Dedifferentiated amniotic fluid mesenchymal stem cell (primary cell): Measurements from ENCODE around the gene SNX25.
"Not testable (repeated sequence)": the region's sequence is repeated elsewhere in the genome, so short reads cannot be mapped to it uniquely, and the experiment has no call there.

Source experiments
- DNase-seq: peaks from one replicate; pipeline ENCODE4 v3.0.0-alpha.2; 2016; ENCODE audit errors: extremely low spot score

SNX25 gene

GRCh38 chr4:185304944-185305690 is 95.7 kb downstream of the SNX25 start:
- DNase-seq, result no peak

DNA sequence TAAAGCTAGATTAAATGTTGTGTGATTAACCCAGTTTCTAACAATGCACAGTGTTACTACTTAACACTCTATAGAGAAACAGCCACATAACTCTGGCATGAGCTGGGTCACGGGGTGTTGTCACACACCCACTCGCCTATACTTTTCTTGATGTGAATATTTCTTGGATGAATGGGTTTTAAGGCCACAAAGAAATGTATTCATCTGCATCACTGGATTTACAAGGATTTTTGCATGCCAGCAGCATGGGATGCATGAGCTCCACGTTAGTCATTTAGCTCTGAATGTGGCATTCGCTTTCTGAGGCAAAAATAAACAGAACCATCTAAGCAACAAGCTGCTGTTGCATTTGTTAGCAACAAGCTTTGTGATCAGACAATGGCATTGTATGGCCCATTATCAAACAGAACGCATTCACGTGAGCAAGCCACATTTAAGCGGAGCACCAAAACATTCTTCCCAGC is 96.6 kb downstream of the SNX25 start:
- DNase-seq, result peak; percentile 89

DNA sequence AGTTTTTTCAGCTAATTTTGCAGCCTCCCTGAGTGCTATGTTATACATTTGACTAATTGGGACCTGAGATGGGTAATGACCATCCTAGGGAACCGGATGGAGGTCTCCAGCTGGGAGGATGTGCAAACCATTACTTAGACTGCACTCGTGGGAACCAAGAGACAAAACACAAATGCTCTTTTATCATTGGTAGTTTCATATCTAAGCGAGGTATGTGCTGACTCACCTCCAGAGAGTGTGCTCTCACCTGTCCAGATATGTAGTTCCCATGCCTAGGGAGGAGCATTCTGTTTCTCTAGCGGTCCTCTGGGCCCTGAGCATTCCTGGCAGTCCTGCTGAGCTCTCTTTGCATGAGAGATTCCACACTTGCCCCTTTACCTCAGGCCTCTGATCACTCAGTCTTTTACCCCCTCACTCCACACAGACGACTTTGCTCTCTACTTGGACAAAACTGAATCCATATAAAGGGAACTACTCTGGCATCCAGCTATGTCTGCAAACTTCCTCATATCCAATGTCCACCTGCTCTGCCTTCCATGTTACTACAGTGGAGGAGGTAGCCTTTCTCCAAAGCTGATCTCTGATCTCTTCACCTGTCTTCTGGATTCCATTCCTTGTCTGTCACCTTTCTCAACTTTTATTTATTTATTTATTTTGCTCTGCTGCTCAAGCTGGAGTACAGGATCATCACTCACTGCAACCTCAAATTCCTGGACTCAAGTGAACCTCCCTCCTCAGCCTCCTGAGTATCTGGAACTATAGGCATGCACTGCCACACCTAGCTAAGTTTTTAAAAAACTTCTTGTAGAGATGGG is 97.9 kb downstream of the SNX25 start:
- DNase-seq, result no peak

DNA sequence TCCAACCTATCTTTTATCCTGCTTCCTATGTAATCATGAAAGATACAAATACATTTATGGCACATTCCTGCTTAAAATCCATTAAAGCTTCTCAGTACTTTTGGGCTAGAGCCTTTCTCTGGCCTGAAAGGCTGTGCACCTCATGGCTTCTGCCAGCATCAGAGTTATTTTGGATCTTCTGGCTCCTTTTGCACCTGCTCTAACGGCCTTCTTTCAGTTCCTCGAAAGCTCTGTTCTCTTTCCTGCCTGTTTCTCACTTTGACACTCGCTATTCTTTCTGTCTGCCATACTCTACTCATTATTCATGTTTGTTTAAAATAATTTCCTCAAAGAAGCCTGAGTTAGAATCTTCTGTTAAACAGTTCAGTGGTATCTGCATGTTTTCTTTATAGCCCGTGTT is 100.4 kb downstream of the SNX25 start:
- DNase-seq, result no peak

GRCh38 chr4:185311113-185311888 is 101.9 kb downstream of the SNX25 start:
- DNase-seq, result no peak

DNA sequence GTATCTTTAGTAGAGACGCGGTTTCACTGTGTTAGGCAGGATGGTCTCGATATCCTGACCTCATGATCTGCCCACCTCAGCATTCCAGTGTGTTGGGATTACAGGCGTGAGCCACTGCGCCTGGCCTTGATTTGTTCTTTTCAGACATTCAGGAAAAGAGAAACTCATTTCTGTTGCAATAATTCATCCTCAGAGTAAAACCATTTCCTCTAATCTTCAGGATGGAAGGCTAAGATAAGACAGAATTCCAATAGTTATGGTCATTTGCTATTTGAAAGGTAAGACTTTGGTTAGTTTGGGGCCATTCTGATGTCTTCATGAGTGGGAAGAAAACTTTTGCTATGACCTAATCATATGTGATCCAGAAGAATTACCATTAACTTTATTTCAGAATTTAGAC is 103.3 kb downstream of the SNX25 start:
- no peak for DNase-seq

DNA sequence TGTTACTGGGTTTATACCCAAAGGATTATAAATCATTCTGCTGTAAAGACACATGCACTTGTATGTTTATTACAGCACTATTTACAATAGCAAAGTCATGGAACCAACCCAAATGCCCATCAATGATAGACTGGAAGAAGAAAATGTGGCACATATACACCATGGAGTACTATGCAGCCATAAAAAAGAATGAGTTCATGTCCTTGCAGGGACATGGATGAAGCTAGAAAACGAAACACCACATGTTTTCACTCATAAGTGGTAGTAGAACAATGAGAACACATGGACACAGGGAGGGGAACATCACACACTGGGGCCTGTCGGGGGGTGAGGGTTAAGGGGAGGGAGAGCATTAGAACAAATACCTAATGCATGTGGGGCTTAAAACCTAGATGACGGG is 108.1 kb downstream of the SNX25 start:
- DNase-seq, result not testable (repeated sequence)

DNA sequence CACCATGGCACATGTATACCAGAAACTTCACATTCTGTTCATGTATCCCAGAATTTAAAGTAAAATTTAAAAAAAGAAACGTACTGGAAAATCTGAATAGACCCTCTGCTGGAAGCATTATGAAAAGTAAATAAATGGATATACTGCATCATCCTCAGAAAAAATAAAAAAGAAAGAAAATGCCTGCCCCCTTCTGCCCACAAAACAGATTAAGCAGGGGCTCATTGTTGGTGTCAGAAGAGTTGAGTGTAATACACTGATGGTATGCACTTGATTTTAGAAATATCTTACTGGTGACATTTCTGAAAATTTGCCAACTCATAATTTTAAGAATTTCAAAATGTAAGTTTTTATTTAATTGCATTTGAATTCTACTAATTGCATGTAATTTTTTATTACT is 108.5 kb downstream of the SNX25 start:
- DNase-seq, result no peak

DNA sequence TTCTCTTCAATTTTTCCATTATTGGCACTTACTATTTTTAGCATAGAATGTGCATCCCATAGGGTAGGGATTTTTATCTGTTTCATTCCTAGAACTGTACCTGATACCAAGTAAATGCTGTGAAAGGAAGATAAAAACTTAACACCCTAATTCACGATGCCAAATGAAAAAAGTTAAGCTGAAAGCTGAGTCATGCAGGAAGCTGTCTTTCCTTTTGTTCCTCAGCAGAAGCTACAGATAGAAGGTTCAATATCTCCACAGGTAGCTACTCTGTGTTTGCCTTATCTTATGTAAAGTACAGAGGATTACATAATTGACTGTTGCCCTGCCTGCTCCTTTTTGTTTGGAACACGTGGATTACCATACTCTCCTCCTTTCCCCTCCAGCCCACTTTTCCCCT is 109.3 kb downstream of the SNX25 start:
- DNase-seq, result no peak

GRCh38 chr4:185322803-185323202 is 113.4 kb downstream of the SNX25 start:
- no peak for DNase-seq

DNA sequence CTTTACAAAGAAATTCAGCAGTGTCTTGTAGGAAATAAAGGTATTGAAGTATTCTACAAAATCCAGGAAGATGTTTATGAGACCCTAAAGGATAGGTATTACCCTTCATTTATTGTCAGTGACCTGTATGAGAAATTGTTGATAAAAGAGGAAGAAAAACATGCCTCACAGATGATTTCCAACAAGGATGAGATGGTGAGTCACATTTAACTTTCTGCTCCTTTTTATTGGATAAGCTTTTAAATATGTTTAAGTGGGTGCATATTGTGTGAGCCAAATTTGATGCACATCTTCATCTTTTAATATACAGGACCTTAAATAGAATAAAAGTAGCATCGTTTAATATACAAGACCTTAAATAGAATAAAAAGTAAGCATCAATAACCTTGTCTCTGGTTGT is 114.2 kb downstream of the SNX25 start:
- DNase-seq, result no peak

DNA sequence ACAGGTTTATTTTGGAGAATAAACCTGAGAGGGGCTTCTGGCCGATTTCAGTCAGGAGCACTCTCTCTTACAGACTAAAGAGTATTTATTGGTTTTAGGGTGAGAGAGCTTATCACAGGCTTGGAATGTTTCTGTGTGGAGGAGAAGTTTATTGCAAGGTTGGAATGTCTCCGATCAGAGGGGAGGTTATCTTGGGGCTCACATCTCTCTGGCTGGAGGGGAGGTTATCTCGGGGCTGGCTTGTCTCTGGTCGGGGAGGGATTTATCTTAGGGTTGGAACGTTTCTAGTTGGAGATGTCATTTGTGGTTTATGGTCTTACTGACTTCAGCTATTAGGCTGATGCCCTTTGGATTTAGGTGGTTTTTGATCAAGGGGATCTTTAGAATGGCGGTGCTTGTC is 115.0 kb downstream of the SNX25 start:
- not testable (repeated sequence) for DNase-seq

- not testable (repeated sequence) for DNase-seq
Measured at GRCh38 chr4:185325721-185326120, 116.3 kb downstream of the SNX25 start.

- no peak for DNase-seq
Measured at GRCh38 chr4:185328586-185328985, 119.2 kb downstream of the SNX25 start.

DNA sequence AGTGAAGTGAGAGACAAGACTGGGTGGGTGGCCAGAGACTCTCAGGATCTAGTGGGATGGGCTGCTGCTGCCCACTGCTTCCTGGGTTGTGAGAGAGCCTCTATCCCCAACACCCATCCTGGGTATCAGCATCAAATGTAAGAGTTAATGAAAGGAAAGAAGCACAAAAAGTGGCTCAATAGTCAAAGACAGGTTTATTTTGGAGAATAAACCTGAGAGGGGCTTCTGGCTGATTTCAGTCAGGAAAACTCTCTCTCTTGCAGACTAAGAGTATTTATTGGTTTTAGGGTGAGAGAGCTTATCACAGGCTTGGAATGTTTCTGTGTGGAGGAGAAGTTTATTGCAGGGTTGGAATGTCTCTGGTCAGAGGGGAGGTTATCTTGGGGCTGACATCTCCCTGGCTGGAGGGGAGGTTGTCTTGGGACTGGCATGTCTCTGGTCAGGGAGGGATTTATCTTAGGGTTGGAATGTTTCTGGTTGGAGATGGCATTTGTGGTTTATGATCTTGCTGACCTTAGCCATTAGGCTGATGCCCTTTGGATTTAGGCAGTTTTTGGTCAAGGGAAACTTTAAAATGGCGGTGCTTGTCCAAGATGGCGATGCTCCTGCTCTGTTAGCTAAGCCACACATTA is 120.6 kb downstream of the SNX25 start:
- DNase-seq, result not testable (repeated sequence)

GRCh38 chr4:185332575-185333464 is 123.4 kb downstream of the SNX25 start:
- no peak for DNase-seq

DNA sequence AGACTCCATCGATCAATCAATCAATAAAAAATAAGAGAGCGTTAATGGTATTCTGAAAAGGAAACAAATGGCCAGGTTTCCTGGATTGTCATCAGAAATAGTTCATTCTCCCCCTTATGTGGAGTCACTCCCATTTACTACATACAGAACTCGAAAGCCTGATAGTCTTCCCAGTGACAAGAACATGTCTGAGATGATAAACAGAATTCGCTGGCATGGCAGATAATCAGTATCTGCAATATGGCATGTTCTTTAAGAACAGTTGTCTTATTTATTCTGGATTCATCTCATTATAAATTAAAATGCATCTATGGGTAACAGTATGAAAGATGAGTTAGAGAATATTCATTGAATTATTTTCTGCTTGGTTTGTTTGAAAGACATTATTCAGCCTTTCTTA is 124.9 kb downstream of the SNX25 start:
- DNase-seq, result no peak

- DNase-seq, result no peak
Measured at GRCh38 chr4:185335579-185335978, 126.2 kb downstream of the SNX25 start.

GRCh38 chr4:185339941-185340340 is 130.5 kb downstream of the SNX25 start:
- DNase-seq, result no peak

GRCh38 chr4:185341377-185341776 is 132.0 kb downstream of the SNX25 start:
- DNase-seq, result no peak

- DNase-seq, result no peak
Measured at GRCh38 chr4:185341841-185342240, 132.4 kb downstream of the SNX25 start.
